H1 (cell line): ENCODE data around the gene SMC6. TPM values are rescaled to one million over a fixed set of nuclear protein-coding genes. Genes with fewer than 3 reads are reported as not detected.

ENCODE experiments used
- CTCF ChIA-PET: fragments of 300-600 bp; sonication (Branson Sonifier 250); formaldehyde crosslinking; loops from one replicate; lab custom pipeline; 2021; ENCODE audit not compliant: partially characterized antibody; lab: Charles Lee
- POLR2A ChIA-PET: fragments of 300-600 bp; sonication (Branson Sonifier 250); formaldehyde crosslinking; loops from one replicate; lab custom pipeline; 2021; ENCODE audit warnings: inconsistent platforms; ENCODE audit not compliant: partially characterized antibody; lab: Charles Lee
- DNase-seq, 2 experiments: peaks; one replicate each; pipeline versions ENCODE4 v3.0.0 to v3.0.0-alpha.2; 2010 to 2022; ENCODE audit warnings: low spot score in 2 of 2, low read depth in 1 of 2, mixed read lengths in 1 of 2
- FAIRE-seq: peaks from 2 replicates; lab custom pipeline; 2011; peaks lifted over from hg19 to GRCh38; lab: Jason Lieb, UNC
- H2AFZ ChIP-seq: 2 replicates; pipeline ENCODE4 v1.8.1; 2012; ENCODE audit warnings: low read length, inconsistent platforms
- H2AK5ac ChIP-seq: 2 replicates; pipeline ENCODE4 v1.6.1; 2013; ENCODE audit warnings: low read depth, low read length
- H2BK120ac ChIP-seq: replicated peaks from 2 replicates; pipeline ENCODE3; 2013; ENCODE audit warnings: low read depth, low read length, inconsistent platforms
- H2BK12ac ChIP-seq: 2 replicates; pipeline ENCODE4 v1.6.1; 2013; ENCODE audit warnings: low read depth, low read length
- H2BK15ac ChIP-seq: 2 replicates; pipeline ENCODE4 v1.6.1; 2013; ENCODE audit warnings: low read length
- H2BK20ac ChIP-seq: 2 replicates; pipeline ENCODE4 v1.6.1; 2013; ENCODE audit warnings: low read length
- H2BK5ac ChIP-seq: 2 replicates; pipeline ENCODE4 v1.6.1; 2013; ENCODE audit warnings: low read depth, low read length
- H3K14ac ChIP-seq: 2 replicates; pipeline ENCODE4 v1.6.1; 2013; ENCODE audit warnings: inconsistent platforms; ENCODE audit not compliant: insufficient read length
- H3K18ac ChIP-seq: 2 replicates; pipeline ENCODE4 v1.6.1; 2013; ENCODE audit warnings: low read length; ENCODE audit errors: extremely low read depth
- H3K23ac ChIP-seq: 2 replicates; pipeline ENCODE4 v1.6.1; 2013; ENCODE audit warnings: inconsistent platforms; ENCODE audit not compliant: insufficient read length
- H3K23me2 ChIP-seq: 2 replicates; pipeline ENCODE4 v1.6.1; 2013; ENCODE audit warnings: low read depth, low read length
- H3K27ac ChIP-seq: 2 replicates; pipeline ENCODE4 v1.6.1; 2011; ENCODE audit warnings: low read depth, low read length, inconsistent platforms
- H3K27me3 ChIP-seq, 4 experiments: replicated peaks in 1 of 4; 1 replicate in 1 of 4; 2 replicates in 3 of 4; pipeline versions ENCODE4 v1.6.1 to v1.8.1; 2011 to 2013; ENCODE audit warnings: low read length in 3 of 4, mild to moderate bottlenecking in 3 of 4, inconsistent platforms in 2 of 4, mixed read lengths in 2 of 4, moderate library complexity in 1 of 4; ENCODE audit not compliant: control insufficient read depth in 3 of 4, insufficient read depth in 3 of 4; ENCODE audit errors: extremely low read depth in 1 of 4
- H3K36me3 ChIP-seq, 4 experiments: 2 replicates each; pipeline versions ENCODE4 v1.6.1 to v1.8.1; 2011 to 2013; ENCODE audit warnings: mild to moderate bottlenecking in 4 of 4, low read length in 3 of 4, moderate library complexity in 2 of 4, control low read depth in 1 of 4, inconsistent platforms in 1 of 4; ENCODE audit not compliant: insufficient read depth in 4 of 4, control insufficient read depth in 2 of 4
- H3K4ac ChIP-seq: replicated peaks from 2 replicates; pipeline ENCODE3; 2013; ENCODE audit warnings: low read length, low read depth, mixed read lengths, inconsistent platforms; ENCODE audit not compliant: insufficient read length
- H3K4me1 ChIP-seq, 4 experiments: replicated peaks in 1 of 4; 1 replicate in 1 of 4; 2 replicates in 3 of 4; pipeline versions ENCODE4 v1.6.1 to v1.8.1; 2011 to 2013; ENCODE audit warnings: low read length in 3 of 4, inconsistent platforms in 2 of 4, mixed read lengths in 1 of 4; ENCODE audit not compliant: insufficient read depth in 4 of 4, control insufficient read depth in 3 of 4
- H3K4me2 ChIP-seq, 2 experiments: 2 replicates each; pipeline versions ENCODE4 v1.6.1 to v1.8.1; 2011 to 2013; ENCODE audit warnings: low read depth in 2 of 2, low read length in 2 of 2, control low read depth in 1 of 2, inconsistent platforms in 1 of 2, mild to moderate bottlenecking in 1 of 2; ENCODE audit not compliant: insufficient read depth in 1 of 2
- H3K4me3 ChIP-seq, 4 experiments: fragments of 200-600, 300-600 bp in 1 of 4; sonication (generic), shearing (Covaris generic), sonication (Bioruptor Twin) in 1 of 4; 2 replicates each; pipeline versions ENCODE4 v1.5.1 to v1.8.1; 2011 to 2016; ENCODE audit warnings: low read length in 4 of 4, low read depth in 3 of 4, control low read depth in 2 of 4, inconsistent platforms in 2 of 4, mild to moderate bottlenecking in 2 of 4, mixed read lengths in 1 of 4, moderate library complexity in 1 of 4; ENCODE audit not compliant: insufficient read depth in 2 of 4; ENCODE audit errors: extremely low read depth in 1 of 4
- H3K56ac ChIP-seq: replicated peaks from 2 replicates; pipeline ENCODE3; 2013; ENCODE audit warnings: low read depth, mild to moderate bottlenecking, mixed read lengths, low read length, inconsistent platforms; ENCODE audit not compliant: insufficient read length
- H3K79me1 ChIP-seq: 2 replicates; pipeline ENCODE4 v1.6.1; 2013; ENCODE audit warnings: low read depth, low read length, control low read depth
- H3K79me2 ChIP-seq, 2 experiments: 2 replicates each; pipeline versions ENCODE4 v1.6.1 to v1.8.1; 2012 to 2013; ENCODE audit warnings: low read length in 2 of 2, mild to moderate bottlenecking in 2 of 2, inconsistent platforms in 1 of 2; ENCODE audit not compliant: insufficient read depth in 2 of 2, control insufficient read depth in 1 of 2
- H3K9ac ChIP-seq, 4 experiments: replicated peaks in 1 of 4; 1 replicate in 1 of 4; 2 replicates in 3 of 4; pipeline versions ENCODE4 v1.6.1 to v1.8.1; 2011 to 2013; ENCODE audit warnings: low read depth in 3 of 4, low read length in 3 of 4, control low read depth in 2 of 4, mild to moderate bottlenecking in 2 of 4, moderate library complexity in 2 of 4, inconsistent platforms in 1 of 4; ENCODE audit errors: extremely low read depth in 1 of 4
- H3K9me3 ChIP-seq, 2 experiments: 2 replicates each; pipeline versions ENCODE4 v1.6.1 to v1.8.1; 2012 to 2013; ENCODE audit warnings: mild to moderate bottlenecking in 2 of 2, moderate library complexity in 2 of 2, control low read depth in 1 of 2, inconsistent platforms in 1 of 2, low read depth in 1 of 2, low read length in 1 of 2, mixed read lengths in 1 of 2; ENCODE audit not compliant: insufficient read depth in 2 of 2
- H4K20me1 ChIP-seq, 2 experiments: replicated peaks in 1 of 2; 2 replicates each; pipeline versions ENCODE3 to v1.8.1; 2011 to 2013; ENCODE audit warnings: inconsistent platforms in 2 of 2, low read length in 2 of 2, mild to moderate bottlenecking in 1 of 2; ENCODE audit not compliant: insufficient read depth in 2 of 2, control insufficient read depth in 1 of 2
- H4K5ac ChIP-seq: 2 replicates; pipeline ENCODE4 v1.6.1; 2013; ENCODE audit warnings: low read length, low read depth, mixed read lengths, inconsistent platforms; ENCODE audit not compliant: insufficient read length
- H4K8ac ChIP-seq: 2 replicates; pipeline ENCODE4 v1.8.0; 2013; ENCODE audit warnings: mild to moderate bottlenecking, moderate library complexity, low read length, inconsistent platforms; ENCODE audit not compliant: insufficient read depth; ENCODE audit errors: extremely low read depth
- H4K91ac ChIP-seq: replicated peaks from 2 replicates; pipeline ENCODE3; 2013; ENCODE audit warnings: low read length, mixed read lengths, inconsistent platforms; ENCODE audit not compliant: insufficient read length
- BRCA1 ChIP-seq: IDR thresholded peaks from 2 replicates; pipeline ENCODE4 v1.6.1; 2012; ENCODE audit warnings: low read depth, low read length, improper control_type of control experiment
- CEBPB ChIP-seq: IDR thresholded peaks from 2 replicates; pipeline ENCODE4 v1.6.1; 2012; ENCODE audit warnings: low read depth, low read length
- CHD2 ChIP-seq: IDR thresholded peaks from 2 replicates; pipeline ENCODE4 v1.6.1; 2012; ENCODE audit warnings: low read length, improper control_type of control experiment
- CREB1 ChIP-seq: IDR thresholded peaks from 2 replicates; pipeline ENCODE4 v1.6.1; 2012; ENCODE audit warnings: inconsistent platforms
- E2F6 ChIP-seq: IDR thresholded peaks from 2 replicates; pipeline ENCODE4 v1.6.1; 2012; ENCODE audit warnings: inconsistent platforms
- GTF2F1 ChIP-seq: IDR thresholded peaks from 2 replicates; pipeline ENCODE4 v1.6.1; 2012; ENCODE audit warnings: low read depth, low read length, improper control_type of control experiment, borderline replicate concordance
- NRF1 ChIP-seq: IDR thresholded peaks from 2 replicates; pipeline ENCODE4 v1.6.1; 2011; ENCODE audit warnings: mild to moderate bottlenecking, low read depth, low read length, improper control_type of control experiment
- PHF8 ChIP-seq: fragments of 200-600 bp; sonication (generic); conservative IDR thresholded peaks from 2 replicates; pipeline ENCODE4 v1.7.1; 2012; ENCODE audit warnings: low read depth, mild to moderate bottlenecking, inconsistent platforms, low read length, moderate library complexity
- POLR2A ChIP-seq, 2 experiments: IDR thresholded peaks; 1 replicate in 1 of 2; 2 replicates in 1 of 2; pipeline ENCODE4 v1.6.1; 2011; ENCODE audit warnings: low read depth in 2 of 2, low read length in 2 of 2, mild to moderate bottlenecking in 2 of 2; ENCODE audit errors: control extremely low read depth in 1 of 2
- SAP30 ChIP-seq: fragments of 300-600 bp; sonication (generic); IDR thresholded peaks from 2 replicates; pipeline ENCODE4 v1.7.1; 2012; ENCODE audit warnings: low read length, moderate library complexity, mild to moderate bottlenecking, inconsistent platforms; ENCODE audit not compliant: insufficient read depth, insufficient replicate concordance
- SUZ12 ChIP-seq: fragments of 200-600 bp; sonication (generic); IDR thresholded peaks from 2 replicates; pipeline ENCODE4 v1.6.1; 2012; ENCODE audit warnings: mild to moderate bottlenecking, inconsistent platforms, low read length, moderate library complexity, mixed read lengths
- TCF12 ChIP-seq: IDR thresholded peaks from 2 replicates; pipeline ENCODE4 v1.6.1; 2011; ENCODE audit warnings: low read depth, mild to moderate bottlenecking, low read length
- WGBS, 2 experiments: shearing (Covaris generic) in 1 of 2; methylation state at CpG; one replicate each; pipeline versions ENCODE4 v1.1.6 to v1.1.7; 2013 to 2015; ENCODE audit warnings: low lambda C conversion rate in 2 of 2, mixed read lengths in 2 of 2, inconsistent platforms in 1 of 2, low coverage in 1 of 2, missing lambda C conversion rate in 1 of 2; ENCODE audit not compliant: insufficient replicate concordance in 2 of 2, insufficient coverage in 1 of 2, insufficient read length in 1 of 2; ENCODE audit errors: extremely low coverage in 1 of 2, missing lambda C conversion rate in 1 of 2; 5-methylcytosine and 5-hydroxymethylcytosine counted together
- polyA plus RNA-seq, 7 experiments: library from polyadenylated mRNA; depleted of rRNA in 3 of 7; stranded (reverse) in 5 of 7; unstranded in 2 of 7; fragments of >200 nt in 5 of 7; fragments of 200-250 nt in 2 of 7; gene quantifications; 1 replicate in 5 of 7; 2 replicates in 1 of 7; 4 replicates in 1 of 7; pipeline versions ENCODE4 v1.2.1 to v1.2.3, GENCODE V29; 2011 to 2013; ENCODE audit warnings: missing spikeins in 2 of 7, mixed read lengths in 2 of 7
- total RNA-seq: library from RNA; stranded (reverse); fragmentation: NEBNext Ultra II Directional; extraction: Animal tissue kit (Norgen Biotek cat#: 25700); gene quantifications from 2 replicates; pipeline ENCODE4 v1.2.1, GENCODE V29; 2021

SMC6 gene
- total and polyA plus RNA-seq, 2 of the 8 experiments (the other 6 are each of a cell fraction or from before 2014, with no cell fraction given): 9.7 to 49.5 TPM

- H4K20me1 ChIP-seq: peaks cover 0 to 2% of the 10 kb centered on the region in 2 experiments
- no peak overlapping the region for H3K14ac ChIP-seq
- no peak overlapping the region for H4K8ac ChIP-seq
- H3K79me1 ChIP-seq: no peaks in the 10 kb centered on the region; the same call in 1 of the 2 replicates
- H3K27me3 ChIP-seq: no peaks in the 10 kb centered on the region
- WGBS, 2 experiments: 90% methylated on average over 5 of the region's 5 CpGs; no CpG with 5 or more reads in 1 of the 2 experiments
- no peak overlapping the region for H3K23ac ChIP-seq
- ChIA-PET POLR2A (no interaction called here), CTCF (interaction anchor here (0.8 to 7.0 kb wide), 18 partner anchors 12 to 503 kb away, joined by 3 to 119 read pairs (median 6); no protein-coding TSS in a partner anchor)
- no peak overlapping the region for H3K56ac ChIP-seq
- no peak overlapping the region for H2AFZ ChIP-seq
- no peaks in the 10 kb centered on the region for H3K79me2 ChIP-seq
- H3K4me1 ChIP-seq: peaks cover 0 to 4% (median under 1%) of the 10 kb centered on the region in 4 experiments; a peak in 2 of 7 replicates
- no peak overlapping the region for H2BK15ac ChIP-seq
- no peak overlapping the region for H3K4ac ChIP-seq
- no peak overlapping the region for H2BK5ac ChIP-seq
- H3K23me2 ChIP-seq: no peaks in the 10 kb centered on the region
- FAIRE-seq (no peak), DNase-seq (no peak)
- no peak overlapping the region for H2AK5ac ChIP-seq
- no peak overlapping the region for H2BK20ac ChIP-seq
- H3K9ac ChIP-seq: no peak overlapping the region
- H3K4me2 ChIP-seq: no peak overlapping the region
- H3K36me3 ChIP-seq: peaks cover 0 to 12% (median 3%) of the 10 kb centered on the region in 4 experiments; a peak in 3 of 8 replicates
- no peak overlapping the region for H2BK120ac ChIP-seq
- H3K27ac ChIP-seq: no peak overlapping the region
- no peaks in the 10 kb centered on the region for H3K9me3 ChIP-seq
- no peak overlapping the region for H4K91ac ChIP-seq
- no peak overlapping the region for H2BK12ac ChIP-seq
- H3K4me3 ChIP-seq: no peak overlapping the region
- no peak overlapping the region for H3K18ac ChIP-seq
- H4K5ac ChIP-seq: no peak overlapping the region
- no peak for TF ChIP-seq GTF2F1
- no peak for TF ChIP-seq POLR2A (IDR thresholded peaks at IDR 0.05; ENCODE audit: control extremely low read depth in 1 of 2, low read depth in 2 of 2, low read length in 2 of 2)
- no peak for TF ChIP-seq PHF8
- TF ChIP-seq CEBPB: no peak
- TF ChIP-seq SAP30: no peak
- no peak for TF ChIP-seq BRCA1
- no peak for TF ChIP-seq CREB1
- no peak for TF ChIP-seq E2F6
- TF ChIP-seq CHD2: no peak
- TF ChIP-seq SUZ12: no peak
- no peak for TF ChIP-seq TCF12
- no peak for TF ChIP-seq NRF1
Measured at GRCh38 chr2:17646838-17647701, 106.5 kb downstream of the SMC6 start.
